Measurements from ENCODE around the gene ELANE.

ELANE gene

GRCh38 chr19:805600-806550 is 46.2 kb upstream of the ELANE start:
- no peak overlapping the region for H3K27ac ChIP-seq
- TF ChIP-seq CTCF (conservative IDR thresholded peaks at IDR 0.05), result no peak

DNA sequence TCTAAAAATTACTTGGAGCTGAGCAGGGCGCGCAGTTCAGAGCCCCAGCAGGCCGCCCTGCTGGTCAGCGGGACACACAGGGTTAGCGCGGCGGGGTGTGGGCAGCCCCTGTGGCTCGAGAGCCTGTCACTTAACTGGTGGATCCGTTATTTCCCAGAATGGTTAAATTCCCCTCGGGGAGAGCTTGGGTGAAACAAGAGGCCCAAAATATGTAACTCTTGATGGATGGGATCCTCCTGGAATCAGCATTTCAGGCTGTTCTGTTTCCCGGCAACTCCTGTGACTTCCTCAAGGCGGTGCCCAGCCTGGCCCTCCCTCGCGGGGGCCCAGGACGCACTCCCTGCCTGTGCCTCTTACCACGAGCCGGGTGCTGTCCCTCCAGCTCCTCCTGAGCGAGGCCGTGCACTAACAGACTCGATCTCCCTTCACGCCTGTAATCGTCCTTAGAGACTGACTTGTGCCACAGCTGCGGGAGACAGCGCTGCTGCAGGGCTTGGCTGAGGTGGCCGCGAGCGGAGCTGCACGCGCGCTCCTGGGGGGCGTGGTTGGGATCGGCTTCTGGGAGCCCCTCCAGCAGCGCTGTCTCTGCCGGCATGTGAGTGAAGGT is 45.2 kb upstream of the ELANE start:
- no peak overlapping the region for H3K27ac ChIP-seq
- TF ChIP-seq CTCF (conservative IDR thresholded peaks at IDR 0.05), result no peak

DNA sequence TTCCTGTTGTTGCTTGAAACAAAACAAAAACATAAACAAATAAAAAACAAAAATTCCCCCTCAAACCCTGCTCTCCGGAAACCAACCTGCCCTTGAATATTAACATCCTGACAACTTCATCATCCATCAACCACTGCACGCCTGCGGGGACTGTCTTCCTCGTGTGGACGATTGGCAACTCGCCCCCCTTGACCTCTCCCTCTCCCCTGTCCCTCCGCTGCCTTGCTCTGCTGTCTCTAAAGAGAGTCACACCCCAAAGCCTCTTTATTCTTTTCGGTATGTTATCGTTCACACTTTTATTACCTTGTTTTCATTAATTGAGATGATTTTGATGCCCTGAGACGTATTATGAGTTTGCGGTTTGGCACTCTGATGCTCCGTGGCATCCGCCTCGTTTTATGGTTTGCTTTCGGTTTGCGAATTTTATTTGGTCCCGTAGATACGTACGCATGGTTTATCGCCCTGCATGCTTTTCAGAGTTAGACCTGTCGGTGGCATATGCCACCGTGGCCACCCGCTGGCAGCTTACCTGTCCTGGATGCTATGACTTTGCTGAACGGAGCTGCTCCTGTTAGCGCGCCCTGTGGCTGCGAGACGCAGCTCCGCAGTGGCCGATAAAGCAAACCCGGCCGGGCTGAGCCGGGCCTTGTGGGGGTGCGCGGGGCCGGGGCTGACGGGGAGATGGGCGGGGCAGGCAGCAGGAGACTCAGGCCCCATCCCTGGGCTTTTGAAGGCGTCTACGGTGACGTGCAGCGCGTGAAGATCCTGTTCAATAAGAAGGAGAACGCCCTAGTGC is 44.3 kb upstream of the ELANE start:
- H3K27ac ChIP-seq, result no peak overlapping the region
- no peak for TF ChIP-seq CTCF (conservative IDR thresholded peaks at IDR 0.05)

GRCh38 chr19:808423-808775 is 43.7 kb upstream of the ELANE start:
- no peak for TF ChIP-seq CTCF (conservative IDR thresholded peaks at IDR 0.05)
- no peak overlapping the region for H3K27ac ChIP-seq

DNA sequence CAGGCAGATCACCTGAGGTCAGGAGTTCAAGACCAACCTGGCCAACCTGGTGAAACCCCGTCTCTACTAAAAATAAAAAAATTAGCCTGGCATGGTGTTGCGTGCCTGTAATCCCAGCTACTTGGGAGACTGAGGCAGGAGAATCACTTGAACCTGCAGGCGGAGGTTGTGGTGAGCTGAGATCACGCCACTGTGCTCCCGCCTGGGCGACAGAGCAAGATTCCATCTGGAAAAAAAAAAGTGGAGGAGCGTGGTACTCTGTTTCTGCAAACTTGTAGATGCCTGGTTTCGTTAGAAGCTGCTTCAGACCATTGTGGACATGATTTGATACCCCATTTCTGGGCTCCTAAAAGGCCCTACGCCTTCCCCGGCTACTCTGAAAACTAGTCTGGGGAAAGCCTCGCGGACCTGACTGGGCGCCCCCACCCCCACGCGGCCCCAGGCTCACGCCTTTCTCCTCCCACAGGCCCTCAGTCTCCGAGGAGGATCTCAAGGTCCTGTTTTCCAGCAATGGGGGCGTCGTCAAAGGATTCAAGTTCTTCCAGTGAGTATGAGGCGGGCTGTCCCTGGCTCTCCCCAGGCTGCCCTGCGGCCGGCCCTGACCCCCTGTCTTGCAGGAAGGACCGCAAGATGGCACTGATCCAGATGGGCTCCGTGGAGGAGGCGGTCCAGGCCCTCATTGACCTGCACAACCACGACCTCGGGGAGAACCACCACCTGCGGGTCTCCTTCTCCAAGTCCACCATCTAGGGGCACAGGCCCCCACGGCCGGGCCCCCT is 41.8 kb upstream of the ELANE start:
- H3K27ac ChIP-seq, result no peak overlapping the region
- TF ChIP-seq CTCF (conservative IDR thresholded peaks at IDR 0.05), result no peak

- no peak overlapping the region for H3K27ac ChIP-seq
- TF ChIP-seq CTCF (conservative IDR thresholded peaks at IDR 0.05), result no peak
Measured at GRCh38 chr19:810883-811489, 41.1 kb upstream of the ELANE start.

Measured in VCaP (cell line).